ENCODE data around the gene STPG3. TPM values are rescaled to one million over a fixed set of nuclear protein-coding genes. Genes with fewer than 3 reads are reported as not detected.
A peak's percentile ranks its signal among the peaks of the same experiment; 100 is the strongest.

Gene STPG3
- total and polyA plus RNA-seq, 2 of the 13 experiments (the other 11 are each of a cell fraction or from before 2014, with no cell fraction given), result not detected

GRCh38 chr9:137223078-137223970, 27.8 kb upstream of the STPG3 start (continued):
- TF ChIP-seq ZNF609 (CRISPR knock-in tag; IDR thresholded peaks at IDR 0.05; ENCODE audit: borderline replicate concordance), result peak; percentile 12; the same call in 1 of the 2 replicates
- no peak for TF ChIP-seq ARNTL (CRISPR knock-in tag; IDR thresholded peaks at IDR 0.05)
- peak; percentile 55 for TF ChIP-seq DRAP1 (CRISPR knock-in tag; IDR thresholded peaks at IDR 0.05)
- TF ChIP-seq MBD4 (IDR thresholded peaks at IDR 0.05; ENCODE audit: borderline replicate concordance, low read length), result no peak
- TF ChIP-seq, protein P1, sequence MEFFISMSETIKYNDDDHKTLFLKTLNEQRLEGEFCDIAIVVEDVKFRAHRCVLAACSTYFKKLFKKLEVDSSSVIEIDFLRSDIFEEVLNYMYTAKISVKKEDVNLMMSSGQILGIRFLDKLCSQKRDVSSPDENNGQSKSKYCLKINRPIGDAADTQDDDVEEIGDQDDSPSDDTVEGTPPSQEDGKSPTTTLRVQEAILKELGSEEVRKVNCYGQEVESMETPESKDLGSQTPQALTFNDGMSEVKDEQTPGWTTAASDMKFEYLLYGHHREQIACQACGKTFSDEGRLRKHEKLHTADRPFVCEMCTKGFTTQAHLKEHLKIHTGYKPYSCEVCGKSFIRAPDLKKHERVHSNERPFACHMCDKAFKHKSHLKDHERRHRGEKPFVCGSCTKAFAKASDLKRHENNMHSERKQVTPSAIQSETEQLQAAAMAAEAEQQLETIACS (CRISPR knock-in tag; IDR thresholded peaks at IDR 0.05), result no peak
- TF ChIP-seq MIER2 (CRISPR knock-in tag; IDR thresholded peaks at IDR 0.05), result no peak
- TF ChIP-seq ZNF12 (CRISPR knock-in tag; IDR thresholded peaks at IDR 0.05), result no peak
- TF ChIP-seq, protein P2, sequence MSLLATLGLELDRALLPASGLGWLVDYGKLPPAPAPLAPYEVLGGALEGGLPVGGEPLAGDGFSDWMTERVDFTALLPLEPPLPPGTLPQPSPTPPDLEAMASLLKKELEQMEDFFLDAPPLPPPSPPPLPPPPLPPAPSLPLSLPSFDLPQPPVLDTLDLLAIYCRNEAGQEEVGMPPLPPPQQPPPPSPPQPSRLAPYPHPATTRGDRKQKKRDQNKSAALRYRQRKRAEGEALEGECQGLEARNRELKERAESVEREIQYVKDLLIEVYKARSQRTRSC (CRISPR knock-in tag; IDR thresholded peaks at IDR 0.05; ENCODE audit: low read depth), result no peak; the same call in 1 of the 2 replicates
- no peak for TF ChIP-seq IKZF4 (CRISPR knock-in tag; IDR thresholded peaks at IDR 0.05; ENCODE audit: borderline replicate concordance, low read depth, not compliant biosample characterization)
- peak; percentile 64; the same call in 1 of the 2 replicates for TF ChIP-seq ZNF274 (CRISPR knock-in tag; IDR thresholded peaks at IDR 0.05)
- TF ChIP-seq, protein P3, sequence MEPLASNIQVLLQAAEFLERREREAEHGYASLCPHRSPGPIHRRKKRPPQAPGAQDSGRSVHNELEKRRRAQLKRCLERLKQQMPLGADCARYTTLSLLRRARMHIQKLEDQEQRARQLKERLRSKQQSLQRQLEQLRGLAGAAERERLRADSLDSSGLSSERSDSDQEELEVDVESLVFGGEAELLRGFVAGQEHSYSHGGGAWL (CRISPR knock-in tag; IDR thresholded peaks at IDR 0.05), result no peak; the same call in none of the 2 replicates
- TF ChIP-seq PHF5A (CRISPR knock-in tag; IDR thresholded peaks at IDR 0.05; ENCODE audit: low read depth, unreplicated experiment), result no peak
- TF ChIP-seq RARG (CRISPR knock-in tag; IDR thresholded peaks at IDR 0.05; ENCODE audit: low read depth), result no peak
- no peak for TF ChIP-seq ZNF317 (CRISPR knock-in tag; IDR thresholded peaks at IDR 0.05)
- no peak for TF ChIP-seq ZNF572 (CRISPR knock-in tag; IDR thresholded peaks at IDR 0.05)
- TF ChIP-seq ZNF20 (CRISPR knock-in tag; IDR thresholded peaks at IDR 0.05), result no peak
- TF ChIP-seq CHD4 (IDR thresholded peaks at IDR 0.05; ENCODE audit: borderline replicate concordance, low read length), result no peak
- TF ChIP-seq ZNF180 (CRISPR knock-in tag; IDR thresholded peaks at IDR 0.05; ENCODE audit: borderline replicate concordance, low read depth), result no peak
- no peak for TF ChIP-seq ZNF747 (CRISPR knock-in tag; IDR thresholded peaks at IDR 0.05; ENCODE audit: borderline replicate concordance)
- no peak for TF ChIP-seq MAFG (CRISPR knock-in tag; IDR thresholded peaks at IDR 0.05)
- TF ChIP-seq ZNF414 (CRISPR knock-in tag; IDR thresholded peaks at IDR 0.05), result no peak

Measured in HepG2 (cell line).